Keratinocyte (primary cell): ENCODE measurements around the gene KAZALD1. TPM values are rescaled to one million over a fixed set of nuclear protein-coding genes. Genes with fewer than 3 reads are reported as not detected.

ENCODE experiments used
- DNase-seq: peaks from one replicate; pipeline ENCODE4 v3.0.0-alpha.2; 2011; ENCODE audit warnings: low read depth, missing footprints, low spot score
- FAIRE-seq: peaks from 2 replicates; lab custom pipeline; 2011; peaks lifted over from hg19 to GRCh38; lab: Jason Lieb, UNC
- H2AFZ ChIP-seq: 2 replicates; pipeline ENCODE4 v1.6.0; 2012; ENCODE audit warnings: low read length, control low read depth, inconsistent platforms; ENCODE audit not compliant: control insufficient read depth
- H3K27ac ChIP-seq: 2 replicates; pipeline ENCODE4 v1.5.1; 2011; ENCODE audit warnings: low read length; ENCODE audit not compliant: control insufficient read depth, insufficient read depth
- H3K27me3 ChIP-seq: 3 replicates; pipeline ENCODE4 v1.6.0; 2011; ENCODE audit warnings: low read length; ENCODE audit not compliant: control insufficient read depth, insufficient read depth; ENCODE audit errors: extremely low read depth
- H3K36me3 ChIP-seq, 2 experiments: 2 replicates in 1 of 2; 3 replicates in 1 of 2; pipeline ENCODE4 v1.5.1; 2011; ENCODE audit warnings: low read length in 2 of 2, mild to moderate bottlenecking in 1 of 2; ENCODE audit not compliant: control insufficient read depth in 2 of 2, insufficient read depth in 2 of 2; ENCODE audit errors: extremely low read depth in 1 of 2
- H3K4me1 ChIP-seq: 3 replicates; pipeline ENCODE4 v1.5.1; 2011; ENCODE audit warnings: low read length; ENCODE audit not compliant: control insufficient read depth, insufficient read depth; ENCODE audit errors: extremely low read depth
- H3K4me2 ChIP-seq: 3 replicates; pipeline ENCODE4 v1.6.0; 2011; ENCODE audit warnings: low read depth, low read length; ENCODE audit not compliant: control insufficient read depth, insufficient read depth; ENCODE audit errors: extremely low read depth
- H3K4me3 ChIP-seq, 3 experiments: fragments of 200-600 bp in 1 of 3; sonication (generic) in 1 of 3; 2 replicates in 2 of 3; 3 replicates in 1 of 3; pipeline ENCODE4 v1.5.1; 2011 to 2016; ENCODE audit warnings: low read length in 3 of 3, mild to moderate bottlenecking in 3 of 3, control low read depth in 2 of 3, inconsistent platforms in 1 of 3, low read depth in 1 of 3, mixed read lengths in 1 of 3, mixed run types in 1 of 3, moderate library complexity in 1 of 3; ENCODE audit not compliant: control insufficient read depth in 2 of 3, insufficient read depth in 2 of 3; ENCODE audit errors: extremely low read depth in 1 of 3
- H3K79me2 ChIP-seq: 2 replicates; pipeline ENCODE4 v1.6.0; 2012; ENCODE audit warnings: low read length; ENCODE audit not compliant: control insufficient read depth, insufficient read depth
- H3K9ac ChIP-seq: 3 replicates; pipeline ENCODE4 v1.6.0; 2011; ENCODE audit warnings: low read length; ENCODE audit not compliant: control insufficient read depth, insufficient read depth; ENCODE audit errors: extremely low read depth
- H3K9me1 ChIP-seq: 3 replicates; pipeline ENCODE4 v1.6.0; 2011; ENCODE audit warnings: low read length; ENCODE audit not compliant: control insufficient read depth, insufficient read depth; ENCODE audit errors: extremely low read depth
- H3K9me3 ChIP-seq: 2 replicates; pipeline ENCODE4 v1.5.1; 2012; ENCODE audit warnings: low read depth, low read length; ENCODE audit not compliant: control insufficient read depth
- H4K20me1 ChIP-seq: 3 replicates; pipeline ENCODE4 v1.6.0; 2011; ENCODE audit warnings: low read length; ENCODE audit not compliant: control insufficient read depth, insufficient read depth; ENCODE audit errors: extremely low read depth
- CTCF ChIP-seq, 3 experiments: IDR thresholded peaks in 1 of 3; conservative IDR thresholded peaks in 1 of 3; optimal IDR thresholded peaks in 1 of 3; 2 replicates in 2 of 3; 3 replicates in 1 of 3; pipeline versions ENCODE3 to v1.5.1; 2011; ENCODE audit warnings: low read length in 3 of 3, mild to moderate bottlenecking in 3 of 3, moderate library complexity in 2 of 3, control low read depth in 1 of 3, inconsistent platforms in 1 of 3; ENCODE audit not compliant: insufficient read depth in 2 of 3; ENCODE audit errors: extremely low read depth in 1 of 3
- EZH2 ChIP-seq: IDR thresholded peaks from one replicate; pipeline ENCODE4 v1.6.1; 2012; ENCODE audit warnings: inconsistent platforms, mild to moderate bottlenecking, low read length, moderate library complexity
- dilution Hi-C: fragments of 300-500 bp; cut with MboI; formaldehyde crosslinking; loops from one replicate; pipeline ENCODE4 v1.7.0; 2020; ENCODE audit warnings: low sequenced_read_pairs; ENCODE audit not compliant: extremely low pct_ligation_motif_present
- polyA plus RNA-seq, 5 experiments: library from polyadenylated mRNA; depleted of rRNA in 3 of 5; stranded (reverse) in 3 of 5; stranded (forward) in 1 of 5; unstranded in 1 of 5; fragments of >200 nt; gene quantifications; 1 replicate in 1 of 5; 2 replicates in 3 of 5; 3 replicates in 1 of 5; pipeline versions ENCODE4 v1.2.1 to v1.2.3, GENCODE V29; 2011 to 2012; ENCODE audit warnings: missing spikeins in 2 of 5, low read depth in 1 of 5, low replicate concordance in 1 of 5

KAZALD1 gene
- polyA plus RNA-seq, 1 donor (not counting 4 experiments of a cell fraction or from before 2014, with no cell fraction given): 0.08 TPM

DNA sequence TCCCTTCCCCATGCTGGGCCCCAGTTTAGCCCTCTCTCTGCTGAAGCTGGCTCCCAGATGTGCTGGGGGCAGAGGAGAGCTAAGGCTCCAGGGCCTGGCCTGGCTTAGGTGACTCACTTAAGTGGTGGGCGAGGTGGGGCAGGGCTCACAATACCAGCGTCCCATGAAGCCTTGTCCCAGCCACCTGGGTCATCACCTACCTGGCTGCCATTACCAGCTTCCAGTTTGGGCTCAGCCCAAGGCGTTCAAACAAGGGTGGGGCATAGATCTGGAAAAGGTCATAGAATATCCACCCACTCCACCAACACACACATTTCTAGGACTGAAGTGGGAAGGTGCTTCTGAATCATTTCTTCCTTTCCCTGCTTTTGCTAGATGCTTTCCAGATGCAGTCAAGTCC, 8.3 kb downstream of the KAZALD1 start:
- TF ChIP-seq EZH2: no peak
- TF ChIP-seq CTCF (optimal IDR thresholded peaks at IDR 0.05 in 1 of 3, IDR thresholded peaks at IDR 0.05 in 1 of 3, conservative IDR thresholded peaks at IDR 0.05 in 1 of 3; ENCODE audit: extremely low read depth in 1 of 3, insufficient read depth in 2 of 3, low read length in 3 of 3): no peak
- H3K4me3 ChIP-seq: no peak overlapping the region
- H3K79me2 ChIP-seq: no peaks in the 10 kb centered on the region
- no peaks in the 10 kb centered on the region for H4K20me1 ChIP-seq
- FAIRE-seq: no peak
- peaks cover 23% of the 10 kb centered on the region for H3K27me3 ChIP-seq
- H3K36me3 ChIP-seq: no peaks in the 10 kb centered on the region
- dilution Hi-C loops: no loop called here
- no peak overlapping the region for H2AFZ ChIP-seq
- no peak for DNase-seq
- H3K4me2 ChIP-seq: no peak overlapping the region
- no peak overlapping the region for H3K9ac ChIP-seq
- no peaks in the 10 kb centered on the region for H3K9me1 ChIP-seq
- H3K9me3 ChIP-seq: no peaks in the 10 kb centered on the region
- H3K27ac ChIP-seq: no peak overlapping the region
- H3K4me1 ChIP-seq: peaks cover 9% of the 10 kb centered on the region

GRCh38 chr10:101071267-101071884, 9.6 kb downstream of the KAZALD1 start:
- H3K27me3 ChIP-seq: peaks cover 35% of the 10 kb centered on the region
- no peak for DNase-seq
- peaks cover 4% of the 10 kb centered on the region for H3K4me1 ChIP-seq
- no peak overlapping the region for H3K27ac ChIP-seq
- no peaks in the 10 kb centered on the region for H3K9me3 ChIP-seq
- no peak overlapping the region for H2AFZ ChIP-seq
- H3K36me3 ChIP-seq: no peaks in the 10 kb centered on the region
- TF ChIP-seq CTCF (optimal IDR thresholded peaks at IDR 0.05 in 1 of 3, IDR thresholded peaks at IDR 0.05 in 1 of 3, conservative IDR thresholded peaks at IDR 0.05 in 1 of 3; ENCODE audit: extremely low read depth in 1 of 3, insufficient read depth in 2 of 3, low read length in 3 of 3) (no peak), EZH2 (no peak)
- H3K4me2 ChIP-seq: no peak overlapping the region
- no peak for FAIRE-seq
- dilution Hi-C loops: no loop called here
- no peak overlapping the region for H3K9ac ChIP-seq
- H3K9me1 ChIP-seq: no peaks in the 10 kb centered on the region
- no peaks in the 10 kb centered on the region for H4K20me1 ChIP-seq
- H3K4me3 ChIP-seq: no peak overlapping the region
- no peaks in the 10 kb centered on the region for H3K79me2 ChIP-seq
